Measurements from ENCODE around the gene FILIP1L. TPM values are rescaled to one million over a fixed set of nuclear protein-coding genes. Genes with fewer than 3 reads are reported as not detected.

Gene FILIP1L
- total and polyA plus RNA-seq, 2 of the 13 experiments (the other 11 are each of a cell fraction or from before 2014, with no cell fraction given) = 8.1 to 187 TPM

- TF ChIP-seq ZBED4 (CRISPR knock-in tag; IDR thresholded peaks at IDR 0.05; ENCODE audit: borderline replicate concordance) (no peak), RXRB (CRISPR knock-in tag; IDR thresholded peaks at IDR 0.05; ENCODE audit: borderline replicate concordance) (no peak), ZNF704 (CRISPR knock-in tag; IDR thresholded peaks at IDR 0.05; ENCODE audit: borderline replicate concordance) (no peak), POLR2G (IDR thresholded peaks at IDR 0.05; ENCODE audit: low read depth, low read length) (no peak), ZNF510 (CRISPR knock-in tag; IDR thresholded peaks at IDR 0.05; ENCODE audit: low read depth) (no peak), MXD4 (CRISPR knock-in tag; IDR thresholded peaks at IDR 0.05) (no peak), PRDM15 (CRISPR knock-in tag; IDR thresholded peaks at IDR 0.05) (no peak), ZNF605 (CRISPR knock-in tag; IDR thresholded peaks at IDR 0.05) (no peak), GTF3A (CRISPR knock-in tag; conservative IDR thresholded peaks at IDR 0.05) (no peak), MYPOP (CRISPR knock-in tag; IDR thresholded peaks at IDR 0.05) (no peak), PRDM4 (CRISPR knock-in tag; IDR thresholded peaks at IDR 0.05; ENCODE audit: borderline replicate concordance) (no peak), JUNB (CRISPR knock-in tag; IDR thresholded peaks at IDR 0.05; ENCODE audit: borderline replicate concordance) (no peak)
Observed at GRCh38 chr3:99818818-99819217, 295.5 kb downstream of the FILIP1L start (continued).

Data from HepG2 (cell line).